ENCODE measurements around the gene CTIF.
A peak's percentile ranks its signal among the peaks of the same experiment; 100 is the strongest.

CTIF gene

GRCh38 chr18:48631851-48632250 lies 93.0 kb downstream of the CTIF start:
- no peaks in the 10 kb centered on the region for H3K9me3 ChIP-seq (ENCODE audit: control insufficient read depth, low read length)
- peaks cover 10% of the 10 kb centered on the region for H3K4me1 ChIP-seq (ENCODE audit: control insufficient read depth, insufficient read depth, low read length)
- H3K27me3 ChIP-seq (replicated peaks; ENCODE audit: control insufficient read depth, insufficient read depth, low read length): no peaks in the 10 kb centered on the region
- H3K36me3 ChIP-seq (ENCODE audit: control insufficient read depth, insufficient read depth, low read length, severe bottlenecking): peaks cover 57% of the 10 kb centered on the region
- H3K9ac ChIP-seq (ENCODE audit: low read length): no peak overlapping the region
- DNase-seq (ENCODE audit: low read depth): no peak
- H3K4me3 ChIP-seq (ENCODE audit: low read length): no peak overlapping the region

- Histone ChIP-seq H3K4me1 (ENCODE audit: control insufficient read depth, insufficient read depth, low read length) (peaks cover 10% of the 10 kb centered on the region), H3K9ac (ENCODE audit: low read length) (no peak overlapping the region), H3K36me3 (ENCODE audit: control insufficient read depth, insufficient read depth, low read length, severe bottlenecking) (peaks cover 64% of the 10 kb centered on the region), H3K9me3 (ENCODE audit: control insufficient read depth, low read length) (no peaks in the 10 kb centered on the region), H3K4me3 (ENCODE audit: low read length) (no peak overlapping the region), H3K27me3 (replicated peaks; ENCODE audit: control insufficient read depth, insufficient read depth, low read length) (no peaks in the 10 kb centered on the region)
- no peak for DNase-seq (ENCODE audit: low read depth)
Observed at GRCh38 chr18:48632676-48633257, 93.9 kb downstream of the CTIF start.

GRCh38 chr18:48634491-48634890 lies 95.7 kb downstream of the CTIF start:
- peaks cover 67% of the 10 kb centered on the region for H3K36me3 ChIP-seq (ENCODE audit: control insufficient read depth, insufficient read depth, low read length, severe bottlenecking)
- no peaks in the 10 kb centered on the region for H3K9me3 ChIP-seq (ENCODE audit: control insufficient read depth, low read length)
- H3K4me1 ChIP-seq (ENCODE audit: control insufficient read depth, insufficient read depth, low read length): peaks cover 9% of the 10 kb centered on the region
- H3K9ac ChIP-seq (ENCODE audit: low read length): no peak overlapping the region
- H3K27me3 ChIP-seq (replicated peaks; ENCODE audit: control insufficient read depth, insufficient read depth, low read length): no peaks in the 10 kb centered on the region
- no peak for DNase-seq (ENCODE audit: low read depth)
- H3K4me3 ChIP-seq (ENCODE audit: low read length): no peak overlapping the region

DNA sequence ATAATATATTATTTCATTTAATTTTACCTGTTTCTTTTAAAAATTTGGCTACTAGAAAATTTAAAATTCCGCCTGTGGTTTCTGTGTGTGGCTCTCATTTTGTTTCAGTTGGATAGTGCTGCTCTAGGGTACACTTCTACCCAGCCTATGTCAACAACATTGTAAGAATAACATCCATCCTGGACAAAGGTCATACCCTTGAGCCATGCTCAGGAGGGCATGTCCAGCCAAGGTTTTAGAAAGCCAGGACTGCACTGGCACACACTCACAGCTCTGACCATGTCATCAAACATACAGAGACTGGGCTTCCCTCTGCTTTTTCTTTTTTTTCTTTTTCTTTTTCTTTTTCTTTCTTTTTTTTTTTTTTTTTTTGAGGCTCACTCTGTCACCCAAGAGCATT lies 96.1 kb downstream of the CTIF start:
- peaks cover 4% of the 10 kb centered on the region for H3K4me1 ChIP-seq (ENCODE audit: control insufficient read depth, insufficient read depth, low read length)
- no peaks in the 10 kb centered on the region for H3K9me3 ChIP-seq (ENCODE audit: control insufficient read depth, low read length)
- no peak for DNase-seq (ENCODE audit: low read depth)
- H3K9ac ChIP-seq (ENCODE audit: low read length): no peak overlapping the region
- no peak overlapping the region for H3K4me3 ChIP-seq (ENCODE audit: low read length)
- H3K27me3 ChIP-seq (replicated peaks; ENCODE audit: control insufficient read depth, insufficient read depth, low read length): no peaks in the 10 kb centered on the region
- peaks cover 70% of the 10 kb centered on the region for H3K36me3 ChIP-seq (ENCODE audit: control insufficient read depth, insufficient read depth, low read length, severe bottlenecking)

- Histone ChIP-seq H3K9me3 (ENCODE audit: control insufficient read depth, low read length) (no peaks in the 10 kb centered on the region), H3K36me3 (ENCODE audit: control insufficient read depth, insufficient read depth, low read length, severe bottlenecking) (peaks cover 74% of the 10 kb centered on the region), H3K27me3 (replicated peaks; ENCODE audit: control insufficient read depth, insufficient read depth, low read length) (no peaks in the 10 kb centered on the region), H3K9ac (ENCODE audit: low read length) (no peak overlapping the region), H3K4me3 (ENCODE audit: low read length) (no peak overlapping the region), H3K4me1 (ENCODE audit: control insufficient read depth, insufficient read depth, low read length) (peaks cover 1% of the 10 kb centered on the region)
- no peak for DNase-seq (ENCODE audit: low read depth)
Observed at GRCh38 chr18:48635806-48636205, 97.0 kb downstream of the CTIF start.

DNA sequence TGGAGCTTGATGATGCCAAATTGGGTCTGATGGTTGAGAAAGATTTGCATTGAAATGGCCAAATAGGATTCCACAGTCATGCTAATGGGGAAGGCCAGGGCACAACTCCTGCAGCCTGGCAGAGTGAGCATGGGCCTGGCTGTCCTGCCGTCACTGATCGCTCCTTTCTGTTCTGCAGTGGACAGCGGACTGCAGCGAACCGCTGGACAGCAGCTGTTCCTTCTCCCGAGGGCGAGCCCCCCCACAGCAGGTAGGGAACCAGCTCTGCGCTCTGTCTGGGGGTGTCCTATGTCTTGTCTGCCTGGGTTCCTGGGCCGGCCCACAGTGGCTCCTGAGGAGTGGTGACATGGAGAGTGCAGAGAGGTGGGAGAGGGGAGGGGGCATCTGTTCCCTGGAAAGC lies 97.6 kb downstream of the CTIF start:
- Histone ChIP-seq H3K27me3 (replicated peaks; ENCODE audit: control insufficient read depth, insufficient read depth, low read length) (no peaks in the 10 kb centered on the region), H3K9ac (ENCODE audit: low read length) (no peak overlapping the region), H3K9me3 (ENCODE audit: control insufficient read depth, low read length) (no peaks in the 10 kb centered on the region), H3K4me1 (ENCODE audit: control insufficient read depth, insufficient read depth, low read length) (peaks cover 8% of the 10 kb centered on the region), H3K36me3 (ENCODE audit: control insufficient read depth, insufficient read depth, low read length, severe bottlenecking) (peaks cover 74% of the 10 kb centered on the region), H3K4me3 (ENCODE audit: low read length) (no peak overlapping the region)
- no peak for DNase-seq (ENCODE audit: low read depth)

DNA sequence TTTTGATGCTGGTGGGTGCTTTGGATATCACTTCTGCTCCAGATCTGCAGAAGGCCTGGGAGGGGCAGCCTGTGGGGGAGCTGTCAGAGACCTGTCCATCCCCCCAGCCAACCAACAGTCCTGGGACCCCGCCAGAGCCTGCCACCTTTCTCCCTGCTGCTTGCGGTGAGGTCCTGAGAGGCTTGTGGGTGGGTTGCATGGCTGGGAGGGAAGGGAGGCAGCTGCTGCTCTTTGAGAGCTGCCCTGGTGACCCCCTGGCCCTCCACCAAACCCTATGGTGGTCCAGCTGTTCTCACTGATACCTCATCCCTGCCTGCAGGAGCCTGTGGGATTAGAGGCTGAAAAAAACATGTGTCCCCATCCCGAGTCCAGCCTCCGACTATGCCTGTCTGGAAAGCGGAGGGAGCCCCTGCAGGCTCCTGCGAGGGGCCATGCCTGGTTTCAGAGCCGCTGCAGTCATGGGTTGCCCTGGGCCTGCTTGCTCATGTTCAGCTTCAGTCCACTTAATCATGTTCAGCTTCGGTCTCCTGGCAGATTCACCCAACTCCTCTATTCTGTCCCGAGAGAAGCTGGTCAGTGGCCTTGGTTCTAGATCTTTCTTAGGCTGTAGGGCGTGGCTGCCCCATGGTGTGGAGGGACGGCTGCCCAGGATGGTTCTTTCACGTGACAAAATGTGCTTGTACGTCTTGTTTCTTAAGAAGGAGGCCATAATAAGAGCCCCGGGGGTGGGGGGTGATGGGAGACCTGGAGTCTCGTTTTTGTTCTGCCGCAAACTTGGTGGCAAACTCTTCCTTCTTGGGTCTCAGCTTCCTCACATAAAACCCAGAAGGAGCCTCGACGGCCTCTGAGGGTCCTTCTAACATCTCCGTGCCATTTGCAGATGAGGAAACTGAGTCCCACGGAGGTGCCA lies 98.5 kb downstream of the CTIF start:
- H3K36me3 ChIP-seq (ENCODE audit: control insufficient read depth, insufficient read depth, low read length, severe bottlenecking): peaks cover 72% of the 10 kb centered on the region
- no peak overlapping the region for H3K4me3 ChIP-seq (ENCODE audit: low read length)

GRCh38 chr18:48638451-48638850 lies 99.6 kb downstream of the CTIF start:
- Histone ChIP-seq H3K4me1 (ENCODE audit: control insufficient read depth, insufficient read depth, low read length) (peaks cover 10% of the 10 kb centered on the region), H3K9ac (ENCODE audit: low read length) (no peak overlapping the region), H3K4me3 (ENCODE audit: low read length) (no peak overlapping the region), H3K36me3 (ENCODE audit: control insufficient read depth, insufficient read depth, low read length, severe bottlenecking) (peaks cover 63% of the 10 kb centered on the region), H3K9me3 (ENCODE audit: control insufficient read depth, low read length) (no peaks in the 10 kb centered on the region), H3K27me3 (replicated peaks; ENCODE audit: control insufficient read depth, insufficient read depth, low read length) (no peaks in the 10 kb centered on the region)
- no peak for DNase-seq (ENCODE audit: low read depth)

More for the DNA sequence above, 98.5 kb downstream of the CTIF start:
- DNase-seq (ENCODE audit: low read depth): no peak
- no peaks in the 10 kb centered on the region for H3K27me3 ChIP-seq (replicated peaks; ENCODE audit: control insufficient read depth, insufficient read depth, low read length)
- peaks cover 10% of the 10 kb centered on the region for H3K4me1 ChIP-seq (ENCODE audit: control insufficient read depth, insufficient read depth, low read length)
- no peak overlapping the region for H3K9ac ChIP-seq (ENCODE audit: low read length)
- H3K9me3 ChIP-seq (ENCODE audit: control insufficient read depth, low read length): no peaks in the 10 kb centered on the region

DNA sequence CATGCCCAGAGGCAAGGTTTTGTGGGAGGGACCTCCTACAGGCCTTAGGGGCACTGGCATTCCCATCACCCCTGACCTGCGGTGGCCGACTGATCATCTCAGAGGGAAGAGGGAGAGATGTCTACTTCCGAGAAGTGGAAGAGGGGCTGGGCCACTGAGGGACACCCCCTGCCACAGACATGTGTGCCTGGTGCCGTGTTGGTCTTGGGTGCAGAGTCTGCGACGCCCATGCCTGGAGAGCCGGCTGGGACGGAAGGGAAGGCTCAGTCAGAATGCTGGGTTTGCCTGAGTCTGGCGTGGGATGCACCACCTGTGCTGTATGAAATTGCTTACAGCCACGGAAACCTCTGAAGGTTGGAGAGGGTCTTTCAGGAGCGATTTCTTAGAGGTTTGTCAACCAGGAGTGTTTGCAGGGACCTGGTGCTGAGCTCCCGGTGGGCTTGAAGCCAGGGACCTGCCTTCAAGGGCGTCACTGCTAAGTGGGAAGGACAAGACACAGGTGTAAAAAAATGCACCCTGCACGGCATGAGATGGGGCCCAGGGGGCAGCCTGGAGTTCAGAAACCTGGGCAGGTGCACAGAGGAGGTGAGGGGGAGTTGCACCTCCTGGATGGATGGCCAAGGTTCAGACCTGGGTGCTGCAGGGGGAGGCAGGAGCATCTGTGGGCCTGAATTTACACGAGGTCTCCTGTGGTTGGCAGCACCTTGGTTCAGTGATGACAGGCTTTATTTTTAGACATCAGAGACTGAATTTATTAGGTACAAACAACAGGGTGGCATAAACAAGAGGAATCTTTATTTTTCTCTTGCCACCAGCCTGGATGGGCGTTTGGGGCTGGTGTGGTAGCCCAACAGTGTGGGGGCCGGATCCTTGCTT lies 100.3 kb downstream of the CTIF start:
- H3K9me3 ChIP-seq (ENCODE audit: control insufficient read depth, low read length): no peaks in the 10 kb centered on the region
- no peak overlapping the region for H3K4me3 ChIP-seq (ENCODE audit: low read length)
- peaks cover 61% of the 10 kb centered on the region for H3K36me3 ChIP-seq (ENCODE audit: control insufficient read depth, insufficient read depth, low read length, severe bottlenecking)
- no peaks in the 10 kb centered on the region for H3K27me3 ChIP-seq (replicated peaks; ENCODE audit: control insufficient read depth, insufficient read depth, low read length)
- H3K4me1 ChIP-seq (ENCODE audit: control insufficient read depth, insufficient read depth, low read length): peaks cover 10% of the 10 kb centered on the region
- no peak overlapping the region for H3K9ac ChIP-seq (ENCODE audit: low read length)
- no peak for DNase-seq (ENCODE audit: low read depth)

DNA sequence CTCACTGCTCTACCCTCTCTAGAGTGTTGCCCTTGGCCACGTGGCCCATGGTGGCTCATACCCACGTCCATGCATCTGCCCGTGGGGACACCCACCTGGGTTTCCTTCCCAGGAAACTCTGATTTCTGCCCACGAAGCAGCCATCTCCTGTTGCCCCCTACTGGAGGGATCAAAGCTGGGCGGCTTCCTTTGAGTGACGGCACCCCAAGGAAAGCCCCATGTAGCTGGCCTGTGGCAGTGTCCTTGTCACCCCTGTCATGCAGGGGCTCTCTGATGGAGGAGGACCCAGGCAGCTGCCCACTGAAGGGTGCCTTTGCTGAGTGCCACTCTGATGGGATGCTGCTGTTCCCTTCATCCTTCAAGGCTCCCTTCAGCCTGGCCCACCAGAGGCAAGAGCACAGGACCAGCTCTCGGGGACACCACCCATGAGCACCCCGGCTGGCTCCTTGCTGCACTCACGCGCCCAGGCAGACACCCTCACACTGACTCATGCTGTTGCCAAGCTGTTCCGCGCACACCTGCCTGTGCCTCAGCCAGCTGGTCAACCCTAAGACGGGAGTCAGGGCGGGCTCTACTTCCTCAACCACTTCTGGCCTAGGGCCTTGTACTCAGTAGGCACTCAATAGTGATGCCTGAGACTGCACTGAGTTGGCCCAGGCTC lies 101.1 kb downstream of the CTIF start:
- peak; percentile 31 for DNase-seq (ENCODE audit: low read depth)
- Histone ChIP-seq H3K27me3 (replicated peaks; ENCODE audit: control insufficient read depth, insufficient read depth, low read length) (no peaks in the 10 kb centered on the region), H3K9me3 (ENCODE audit: control insufficient read depth, low read length) (no peaks in the 10 kb centered on the region), H3K4me1 (ENCODE audit: control insufficient read depth, insufficient read depth, low read length) (peaks cover 10% of the 10 kb centered on the region), H3K36me3 (ENCODE audit: control insufficient read depth, insufficient read depth, low read length, severe bottlenecking) (peaks cover 55% of the 10 kb centered on the region), H3K9ac (ENCODE audit: low read length) (no peak overlapping the region), H3K4me3 (ENCODE audit: low read length) (no peak overlapping the region)
